HG03442 (cell line): ENCODE data around the gene NRAS.

Source experiments
- ATAC-seq: cut with Tn5 transposase; IDR thresholded peaks from one replicate; pipeline ENCODE4 v1.9.1; 2021; ENCODE audit warnings: mild to moderate bottlenecking, moderate library complexity; ENCODE audit not compliant: unreplicated experiment

The NRAS gene

DNA sequence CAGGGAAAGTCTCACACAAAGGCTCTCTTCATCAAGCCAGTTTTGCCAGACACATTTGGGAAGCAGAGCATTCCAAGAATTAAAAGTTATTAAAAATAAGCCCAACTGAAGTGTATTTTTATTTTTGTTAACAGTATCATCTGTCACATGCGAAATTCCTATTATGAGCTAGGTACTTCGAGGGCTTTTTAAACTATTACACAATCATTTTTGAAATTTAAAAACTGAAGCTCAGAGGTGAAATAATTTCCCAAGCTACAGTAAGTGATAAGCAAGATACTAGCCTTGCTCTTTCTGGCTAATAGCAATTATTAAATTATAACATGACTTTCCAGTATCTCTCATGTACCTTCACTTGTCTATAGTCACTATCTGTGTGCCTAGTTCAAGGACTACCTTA, 12.0 kb upstream of the NRAS start:
- ATAC-seq = no peak

DNA sequence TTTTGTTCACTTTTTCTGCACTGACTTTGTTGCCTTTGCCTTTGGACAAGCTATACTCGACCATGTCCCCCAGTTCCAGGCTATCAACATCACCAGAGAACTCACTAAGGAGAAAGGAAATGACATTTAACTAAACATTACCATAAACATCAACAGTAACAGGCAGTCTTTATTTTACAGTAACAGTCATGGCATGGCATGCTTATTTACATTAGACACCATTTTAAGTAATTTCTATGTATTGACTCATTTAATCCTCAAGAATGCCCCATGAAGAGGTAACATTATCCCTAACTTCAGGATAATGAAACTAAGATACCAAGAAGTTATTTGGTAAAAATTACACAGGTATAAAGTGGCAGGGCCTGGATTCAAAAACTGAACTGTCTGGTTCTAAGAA, 8.7 kb upstream of the NRAS start:
- no peak for ATAC-seq

DNA sequence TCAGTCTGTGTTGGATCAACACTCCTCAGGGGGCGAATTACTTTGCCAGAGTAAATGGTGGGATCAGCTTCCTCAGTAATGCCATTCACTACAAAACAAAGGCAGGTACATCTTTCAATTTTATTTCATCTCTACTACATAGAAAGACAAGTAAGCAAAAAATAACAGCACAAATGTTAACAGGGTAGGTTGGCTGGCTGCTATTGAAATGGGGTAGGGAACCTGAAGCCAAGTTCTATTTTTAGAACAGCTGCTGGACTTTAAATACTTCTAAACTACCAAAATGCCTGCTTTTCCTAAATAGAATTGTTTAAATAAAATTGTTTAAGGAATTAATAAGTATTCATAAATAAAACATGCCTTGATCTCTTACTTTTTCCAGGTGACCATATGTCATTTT, 7.3 kb upstream of the NRAS start:
- no peak for ATAC-seq

DNA sequence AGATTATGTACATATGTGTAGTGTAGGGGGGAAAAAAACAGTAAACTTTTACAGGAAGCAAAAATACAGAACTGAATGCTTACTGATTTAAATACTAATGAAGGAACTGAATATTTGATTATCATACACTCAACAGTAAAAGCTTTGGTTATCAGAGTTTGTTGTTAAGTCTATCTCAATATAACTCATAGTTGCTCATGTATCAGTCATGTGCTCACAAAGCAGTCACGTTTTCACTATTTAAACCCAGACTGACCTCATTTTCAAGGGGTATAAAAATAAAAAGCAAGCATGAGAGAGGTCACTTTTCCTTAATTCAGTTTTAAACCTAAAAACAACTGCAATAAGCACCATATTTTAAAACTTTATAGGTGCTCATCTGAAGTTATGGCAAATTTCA, 6.9 kb upstream of the NRAS start:
- ATAC-seq = no peak

DNA sequence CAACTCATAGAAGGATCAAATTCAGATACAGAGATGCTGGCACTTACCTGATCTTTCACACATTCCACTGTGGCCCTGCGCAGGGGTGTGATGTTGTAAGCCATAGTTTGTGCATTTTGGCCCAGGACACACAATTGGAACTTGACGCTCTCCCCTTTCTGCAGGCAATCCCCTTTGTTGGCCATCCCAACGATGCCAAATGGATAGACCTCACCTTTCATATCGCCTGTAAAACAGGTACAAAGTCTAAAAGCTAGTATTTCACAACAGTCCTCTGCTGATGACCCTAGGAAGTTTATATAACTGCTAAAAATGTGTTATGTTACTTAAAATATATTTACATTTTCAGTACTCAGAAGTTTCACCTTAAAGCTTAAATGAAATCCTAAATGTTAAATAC, 3.9 kb upstream of the NRAS start:
- no peak for ATAC-seq

DNA sequence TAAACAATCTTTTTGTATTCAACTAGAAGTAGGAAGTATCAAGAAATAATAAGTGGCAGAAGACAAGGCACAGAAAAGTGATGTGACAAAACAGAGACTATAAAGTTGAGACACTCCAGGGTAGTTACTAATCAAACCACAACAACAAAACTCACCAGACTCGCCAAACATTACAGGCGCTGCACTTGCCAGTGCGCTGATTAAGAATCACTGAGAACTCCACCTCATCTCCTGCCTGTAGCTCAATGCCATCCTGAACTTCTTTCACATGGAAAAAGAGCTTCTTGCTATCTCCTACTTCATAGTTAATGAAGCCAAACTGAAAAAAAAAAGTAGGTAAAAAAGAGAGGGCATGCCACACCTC, 2.8 kb upstream of the NRAS start:
- no peak for ATAC-seq

DNA sequence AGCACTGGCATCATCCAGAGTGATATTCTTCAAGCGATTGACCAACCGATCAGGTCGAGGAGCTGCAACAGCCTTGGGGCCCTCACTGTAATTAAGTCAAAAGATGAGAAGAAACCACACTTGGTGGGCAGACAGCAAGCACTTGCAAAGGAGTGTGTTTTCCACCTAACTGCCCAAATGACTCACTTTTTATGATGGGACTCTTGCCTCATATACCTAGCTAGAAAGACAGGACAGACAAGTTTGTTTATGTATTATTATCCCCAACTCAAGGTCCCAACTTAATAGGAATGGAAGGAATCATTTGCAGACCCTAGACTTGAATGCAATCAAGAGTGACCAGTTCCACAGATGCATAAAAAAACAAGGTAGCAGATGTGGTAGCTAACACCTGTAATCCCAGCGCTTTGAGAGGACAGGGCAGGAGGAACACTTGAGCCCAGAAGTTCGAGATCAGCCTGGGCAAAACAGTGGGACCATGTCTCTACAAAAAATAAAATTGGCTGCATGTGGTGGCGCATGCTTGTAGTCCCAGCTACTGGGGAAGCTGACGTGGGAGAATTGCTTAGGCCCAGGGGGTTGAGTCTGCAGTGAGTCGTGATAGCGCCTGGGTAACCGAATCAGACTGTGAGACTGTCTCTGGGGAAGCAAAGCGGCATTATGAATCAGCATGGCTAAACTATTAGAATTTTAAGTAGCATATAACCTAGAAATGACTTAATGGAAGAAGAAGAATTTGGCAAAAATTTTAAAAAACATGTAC, 2.3 kb upstream of the NRAS start:
- ATAC-seq = no peak

DNA sequence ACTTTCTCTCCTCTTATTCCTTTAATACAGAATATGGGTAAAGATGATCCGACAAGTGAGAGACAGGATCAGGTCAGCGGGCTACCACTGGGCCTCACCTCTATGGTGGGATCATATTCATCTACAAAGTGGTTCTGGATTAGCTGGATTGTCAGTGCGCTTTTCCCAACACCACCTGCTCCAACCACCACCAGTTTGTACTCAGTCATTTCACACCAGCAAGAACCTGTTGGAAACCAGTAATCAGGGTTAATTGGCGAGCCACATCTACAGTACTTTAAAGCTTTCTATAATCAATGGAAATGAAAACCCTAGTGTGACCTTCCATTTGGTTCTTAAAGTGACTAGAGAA, 643 bp downstream of the NRAS start:
- no peak for ATAC-seq

DNA sequence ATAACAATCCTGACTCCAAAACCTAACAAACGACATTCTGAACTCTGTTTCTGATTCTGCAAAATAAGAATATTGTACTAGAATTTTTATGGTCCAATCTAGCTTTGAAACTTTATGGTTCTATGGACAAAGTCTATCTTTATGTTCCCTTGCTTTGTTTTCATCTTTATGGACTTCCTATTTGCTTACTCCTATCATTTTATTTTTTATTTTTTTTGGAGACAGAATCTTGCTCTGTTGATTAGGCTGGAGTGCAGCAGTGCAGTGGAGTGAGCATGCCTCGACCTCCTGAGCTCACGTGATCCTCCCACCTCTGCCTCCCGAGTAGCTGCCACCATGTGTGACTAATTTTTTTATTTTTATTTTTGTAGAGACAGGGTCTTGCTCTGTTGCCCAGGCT, 3.6 kb downstream of the NRAS start:
- ATAC-seq = no peak

DNA sequence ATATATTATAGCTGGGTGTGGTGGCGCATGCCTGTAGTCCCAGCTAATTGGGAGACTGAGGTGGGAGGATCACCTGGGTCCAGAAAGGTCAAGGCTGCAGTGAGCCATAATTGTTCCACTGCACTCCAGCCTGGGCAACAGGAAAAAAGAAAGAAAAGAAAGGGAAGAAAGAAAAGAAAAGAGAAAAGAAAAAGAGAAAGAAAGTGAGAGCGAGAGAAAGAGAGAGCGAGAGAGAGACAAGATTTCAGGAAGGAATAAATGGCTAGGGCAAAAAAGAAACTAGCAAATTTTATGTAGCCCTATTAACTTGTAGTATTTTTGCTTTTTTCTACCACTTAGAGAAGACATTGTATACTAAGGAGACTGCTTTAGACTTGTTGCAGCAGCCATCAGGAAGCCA, 6.2 kb downstream of the NRAS start:
- ATAC-seq = no peak

DNA sequence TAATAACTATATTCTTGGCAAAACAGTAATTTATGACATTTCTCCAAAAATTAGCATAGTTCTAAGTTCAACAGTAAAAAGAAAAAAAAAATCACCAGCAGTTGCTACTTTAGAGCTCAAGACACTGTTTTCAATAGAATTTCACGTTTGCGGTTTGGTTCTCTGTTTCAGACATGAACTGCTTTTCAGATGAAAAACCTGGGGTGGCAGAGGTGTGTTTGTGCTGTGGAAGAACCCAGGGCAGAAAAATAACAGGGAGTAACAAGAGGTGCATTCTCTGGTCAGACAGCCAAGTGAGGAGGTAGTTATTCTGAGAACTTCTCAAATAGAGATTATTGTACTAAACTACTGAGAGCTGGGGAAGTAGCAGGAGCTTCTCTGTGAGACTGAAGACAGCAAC, 9.0 kb downstream of the NRAS start:
- ATAC-seq = no peak

DNA sequence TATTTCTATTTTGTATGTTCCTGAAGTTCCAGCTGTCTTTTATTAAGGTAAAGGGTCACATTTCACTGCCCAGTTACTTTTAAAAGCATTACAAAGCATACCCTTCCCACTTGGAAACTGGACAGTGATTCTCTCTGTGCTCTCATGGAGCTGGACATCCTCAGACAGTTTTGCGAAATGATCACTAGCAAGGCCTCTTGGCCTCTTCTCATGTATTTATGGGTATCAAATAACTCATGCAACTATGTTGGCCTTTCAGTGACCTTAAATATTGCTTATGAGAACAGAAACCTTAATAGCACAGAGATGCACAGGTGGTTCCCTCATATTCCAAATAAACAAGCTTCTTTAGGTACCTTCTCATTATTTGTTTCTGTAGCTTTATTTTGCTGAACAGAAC, 13.3 kb downstream of the NRAS start:
- no peak for ATAC-seq

DNA sequence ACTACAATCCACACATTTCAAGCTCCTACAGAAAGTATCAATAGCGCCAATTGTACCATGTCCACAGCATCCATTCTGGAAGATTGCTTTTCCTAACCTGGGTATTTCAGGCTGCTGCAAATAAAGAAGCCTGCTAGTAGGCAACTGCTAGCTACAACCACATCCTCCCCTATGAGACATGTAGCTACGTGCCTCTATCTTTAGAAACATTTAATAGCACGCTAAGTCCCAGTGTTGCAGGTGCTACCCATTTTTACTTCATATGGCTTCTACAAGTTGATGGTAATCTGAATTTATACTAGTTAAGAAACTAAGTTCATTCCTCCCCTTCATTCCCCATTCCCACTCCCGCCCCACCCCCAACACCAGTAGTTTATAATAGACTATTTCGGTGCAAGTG, 13.8 kb downstream of the NRAS start:
- peak; percentile 54 for ATAC-seq

DNA sequence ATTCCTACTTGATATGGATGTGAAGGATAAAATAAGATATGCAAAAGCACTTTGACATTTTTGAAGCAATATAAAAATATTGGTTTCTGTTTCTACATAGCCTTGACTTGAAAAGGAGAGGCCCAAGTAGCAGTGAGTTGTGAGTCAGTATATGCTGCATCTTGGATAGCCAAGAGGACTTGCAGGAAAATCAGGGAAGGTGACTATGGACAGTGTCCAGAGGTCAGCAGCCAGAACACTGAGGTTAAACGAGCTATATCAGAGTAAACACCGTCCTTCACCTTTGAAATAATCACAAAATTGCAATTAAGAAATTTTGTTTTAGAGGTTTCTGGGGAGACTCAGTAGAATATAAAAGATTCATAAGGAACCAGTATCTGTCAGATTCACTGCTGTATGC, 14.6 kb downstream of the NRAS start:
- no peak for ATAC-seq

DNA sequence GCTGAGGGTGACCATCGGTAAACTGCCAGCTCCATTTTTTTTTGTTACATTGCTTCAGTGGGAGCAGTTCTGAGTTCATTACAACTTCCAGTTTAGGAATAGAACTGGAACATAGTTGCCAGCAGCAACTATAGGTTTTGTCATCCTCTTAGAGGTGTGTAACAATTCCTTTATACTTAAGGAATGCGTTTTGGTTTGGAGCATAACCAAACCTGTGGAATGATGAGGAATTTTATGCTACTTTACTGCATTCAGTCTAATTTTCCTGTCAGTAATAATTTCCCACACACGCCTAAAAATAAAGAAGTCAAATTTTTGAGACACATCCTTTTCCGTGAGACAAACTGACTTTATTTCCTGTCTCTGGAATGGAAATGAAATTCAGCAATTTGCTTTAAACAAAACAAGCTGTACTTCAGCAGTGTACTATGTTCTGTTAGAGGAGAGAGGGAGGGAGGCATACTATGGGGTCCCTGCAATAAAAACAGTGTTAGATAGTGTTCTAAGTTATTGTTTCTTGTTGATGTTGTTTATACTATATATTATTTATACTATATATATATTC, 16.5 kb downstream of the NRAS start:
- no peak for ATAC-seq

DNA sequence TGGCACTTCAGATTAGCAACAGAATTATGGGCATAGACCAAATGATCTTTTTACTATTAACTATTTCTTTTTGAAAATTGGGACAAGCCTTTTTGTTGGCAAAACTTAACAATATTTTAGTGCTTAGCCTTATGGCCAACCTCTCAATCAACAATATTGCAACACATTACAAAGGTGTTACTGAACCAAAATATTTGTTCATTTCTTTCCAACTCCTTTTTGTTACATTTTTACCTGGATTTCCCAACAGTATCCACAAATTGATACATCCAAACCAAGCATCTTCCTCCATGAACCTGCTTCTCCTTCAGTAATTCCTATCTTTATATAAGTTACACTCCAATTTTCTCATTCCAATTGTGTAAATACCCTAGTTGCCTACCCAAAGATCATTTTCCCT, 19.8 kb downstream of the NRAS start:
- no peak for ATAC-seq

DNA sequence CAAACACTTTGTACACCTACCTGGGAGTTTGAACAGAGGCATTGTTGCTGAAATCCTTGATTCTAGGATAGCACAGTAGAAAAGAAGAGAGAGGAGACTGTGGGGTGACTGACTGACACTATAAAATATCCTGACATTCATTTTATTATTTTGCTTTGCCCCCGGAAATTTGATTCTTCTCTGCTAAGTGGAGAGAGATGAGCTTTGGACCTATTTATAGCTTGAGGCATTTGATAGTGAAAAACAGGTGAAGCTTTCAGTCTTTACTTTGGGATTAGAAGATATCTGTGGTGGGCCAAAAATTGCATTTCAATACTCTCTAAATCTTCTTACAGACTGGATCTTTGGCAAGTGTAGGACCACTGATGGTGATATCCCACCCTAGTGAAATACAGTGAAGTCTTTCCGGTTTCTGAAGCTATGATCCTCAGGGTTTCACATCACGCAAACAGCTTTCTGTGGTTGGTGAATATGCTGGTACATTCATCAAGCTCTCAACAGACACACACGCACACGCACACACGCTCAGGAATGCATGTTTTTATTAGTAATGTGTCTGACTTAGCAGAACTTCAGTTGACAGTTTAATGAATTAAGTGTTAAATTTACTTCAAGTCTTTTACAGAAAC, 21.0 kb downstream of the NRAS start, which contains the start of gene AMPD1:
AMPD1 (minus strand) TSS at position 117 of the 629 bp plus-strand sequence; CDS start at position 42, 75 bp downstream.
- no peak for ATAC-seq

DNA sequence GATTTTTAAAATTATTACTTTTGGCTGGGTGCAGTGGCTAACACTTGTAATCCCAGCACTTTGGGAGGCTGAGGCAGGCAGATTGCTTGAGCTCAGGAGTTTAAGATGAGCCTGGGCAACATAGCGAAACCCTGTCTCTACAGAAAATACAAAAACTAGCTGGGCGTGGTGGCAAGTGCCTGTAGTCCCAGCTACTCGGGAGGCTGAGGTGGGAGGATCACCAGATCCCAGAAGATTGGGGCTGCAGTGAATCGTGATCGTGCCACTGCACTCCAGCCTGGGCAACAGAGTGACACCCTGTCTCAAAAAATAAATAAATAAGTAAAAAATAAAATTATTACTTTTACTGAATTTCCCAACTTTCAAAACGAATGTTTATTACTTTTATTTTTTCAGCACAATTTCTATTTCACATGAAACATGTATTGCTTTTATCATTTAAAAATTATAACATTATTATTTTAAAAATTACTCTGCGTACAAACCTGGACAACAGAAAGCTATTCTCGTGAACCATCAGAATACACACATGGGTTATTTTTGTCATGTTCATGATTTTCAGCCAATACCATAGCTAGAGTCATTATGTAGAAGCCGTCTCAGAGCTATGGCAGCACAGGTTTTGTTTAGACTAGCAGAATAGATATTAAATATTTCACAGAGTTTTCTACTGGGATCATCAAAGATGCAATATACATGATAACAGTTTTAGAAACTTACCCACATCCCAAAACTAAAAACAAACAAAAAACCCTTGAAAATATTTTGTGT, 21.8 kb downstream of the NRAS start:
- ATAC-seq = no peak

DNA sequence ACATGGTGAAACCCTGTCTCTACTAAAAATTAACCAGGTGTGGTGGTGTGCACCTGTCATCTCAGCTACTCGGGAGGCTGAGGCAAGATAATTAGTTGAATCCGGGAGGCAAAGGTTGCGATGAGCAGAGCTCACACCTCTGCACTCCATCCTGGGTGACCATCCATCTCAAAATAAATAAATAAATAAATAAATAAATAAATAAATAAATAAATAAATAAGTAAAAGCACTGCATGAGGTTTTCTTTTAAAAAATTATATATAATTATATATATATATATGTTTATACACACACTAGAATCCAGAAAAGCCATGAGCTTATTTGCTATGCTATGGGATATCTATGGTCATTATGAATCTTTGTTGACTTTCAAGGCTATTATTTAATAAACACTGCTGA, 23.6 kb downstream of the NRAS start:
- no peak for ATAC-seq

DNA sequence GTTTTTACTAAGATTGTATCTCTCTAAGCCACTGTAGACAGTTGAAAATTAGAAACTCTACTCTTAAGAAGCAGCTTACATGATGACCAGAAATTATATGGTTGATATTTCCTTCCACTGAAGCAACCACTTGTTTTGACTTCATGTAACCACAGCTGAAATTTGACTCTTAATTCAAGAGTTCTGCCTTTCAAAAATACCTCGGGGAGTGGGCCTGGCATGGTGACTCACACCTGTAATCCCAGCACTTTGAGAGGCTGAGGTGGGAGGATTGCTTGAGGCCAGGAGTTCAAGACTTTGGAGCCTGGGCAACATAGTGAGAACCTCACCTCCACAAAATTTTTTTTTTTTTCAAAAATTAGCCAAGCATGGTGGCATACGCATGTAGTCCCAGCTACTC, 25.5 kb downstream of the NRAS start:
- ATAC-seq = no peak

DNA sequence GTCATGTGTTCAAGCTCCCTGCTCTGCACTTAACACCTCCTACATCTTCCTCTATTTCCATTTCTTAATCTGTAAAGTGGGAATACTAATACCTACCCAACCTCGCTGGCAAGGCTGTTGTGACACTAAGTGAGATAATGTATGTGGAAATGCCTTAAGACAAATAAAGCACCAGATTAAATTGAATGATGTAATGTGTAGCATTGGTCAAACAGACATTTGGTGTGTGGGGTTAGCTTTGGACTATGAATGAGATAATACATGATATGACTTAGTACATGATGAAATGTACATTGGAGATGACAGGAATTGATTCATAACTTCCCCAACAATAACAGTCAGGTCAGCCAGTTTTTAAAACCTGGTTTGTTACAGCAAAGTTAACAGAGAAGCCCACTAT, 26.4 kb downstream of the NRAS start:
- ATAC-seq = no peak

DNA sequence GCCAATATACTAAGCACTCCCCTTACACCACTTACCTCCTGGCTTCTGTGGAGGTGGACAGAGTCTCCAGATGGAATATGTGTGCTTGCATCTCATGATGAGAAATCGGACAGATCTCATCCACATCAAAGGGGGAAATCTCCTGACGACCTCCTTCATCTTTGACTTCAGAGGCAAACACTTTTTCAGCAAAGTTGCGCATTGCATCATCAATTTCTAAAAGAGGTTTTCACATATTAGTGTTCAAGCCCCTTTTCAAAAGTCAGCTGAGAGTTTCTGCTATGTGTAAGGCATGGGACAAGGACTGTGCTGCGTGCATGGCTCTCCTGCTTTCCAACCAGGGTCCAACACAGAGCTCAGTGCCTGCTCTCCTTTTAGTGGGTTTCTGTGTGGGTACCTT, 28.0 kb downstream of the NRAS start:
- ATAC-seq = no peak
